ENCODE measurements around the gene ABCG8. TPM values are rescaled to one million over a fixed set of nuclear protein-coding genes. Genes with fewer than 3 reads are reported as not detected.

The ABCG8 gene
- total and polyA plus RNA-seq, 8 donors: 1.1 to 8.9 (median 6.7) TPM; not detected in 5

GRCh38 chr2:43897492-43897891 is 58.7 kb downstream of the ABCG8 start:
- H3K4me3 ChIP-seq: no peak overlapping the region
- no peak overlapping the region for H3K27ac ChIP-seq
- WGBS, 5 donors: 78 to 94% (median 90%) methylated on average over 6 of the region's 6 CpGs
- no peaks in the 10 kb centered on the region for H3K9me3 ChIP-seq
- TF ChIP-seq CTCF (IDR thresholded peaks at IDR 0.05) (no peak), EP300 (IDR thresholded peaks at IDR 0.05) (no peak), POLR2A (IDR thresholded peaks at IDR 0.05) (no peak), POLR2AphosphoS5 (IDR thresholded peaks at IDR 0.05) (no peak)
- H3K4me1 ChIP-seq: peaks cover 0 to 3% (median 0%) of the 10 kb centered on the region in 4 donors
- intact Hi-C loops (cut with DNase I; ENCODE audit: low total_unique reads): no loop called here
- no peaks in the 10 kb centered on the region for H3K27me3 ChIP-seq
- peaks cover 5 to 87% (median 79%) of the 10 kb centered on the region in 4 donors for H3K36me3 ChIP-seq
- DNase-seq: no peak

DNA sequence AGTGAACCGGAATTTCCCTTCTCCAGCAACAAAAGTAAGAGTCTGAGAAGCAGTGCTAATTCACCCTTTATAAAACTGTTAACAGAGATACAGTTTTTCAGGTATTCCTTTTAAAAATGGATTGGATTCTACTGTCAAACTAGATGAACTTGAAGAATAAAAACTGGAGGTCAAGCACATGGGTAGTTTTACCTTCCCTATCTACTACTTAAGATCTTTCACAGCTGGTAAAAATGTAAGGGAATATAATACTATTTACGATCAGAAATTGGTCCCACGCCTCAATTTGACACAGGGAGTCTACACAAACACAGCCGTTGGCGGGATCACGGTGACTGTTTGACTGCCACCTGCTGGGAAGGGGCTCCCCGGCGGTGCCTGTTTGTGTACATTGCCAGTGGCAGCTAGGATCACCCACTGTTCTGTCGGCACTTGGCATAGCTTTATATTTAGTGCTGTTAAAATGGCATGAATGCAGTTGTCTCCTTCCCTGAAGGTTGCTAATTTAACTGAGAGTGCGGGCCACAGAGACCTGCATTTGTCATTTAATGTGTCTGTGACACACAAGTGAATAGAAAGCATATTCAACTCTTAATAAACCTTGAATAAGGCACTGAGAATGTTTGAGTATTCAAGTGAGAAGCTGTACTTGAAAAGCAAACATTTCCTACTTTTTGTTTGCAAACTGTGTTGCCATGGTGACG is 59.5 kb downstream of the ABCG8 start:
- Histone ChIP-seq H3K27me3 (no peaks in the 10 kb centered on the region), H3K4me1 (peaks cover 0 to 3% (median 0%) of the 10 kb centered on the region in 4 donors), H3K4me3 (no peak overlapping the region), H3K27ac (no peak overlapping the region), H3K36me3 (peaks cover 5 to 85% (median 74%) of the 10 kb centered on the region in 4 donors), H3K9me3 (no peaks in the 10 kb centered on the region)
- TF ChIP-seq POLR2A (IDR thresholded peaks at IDR 0.05) (no peak), CTCF (IDR thresholded peaks at IDR 0.05) (peak in 3 of 7 experiments; percentile 15 to 48 (median 28)), EP300 (IDR thresholded peaks at IDR 0.05) (no peak), POLR2AphosphoS5 (IDR thresholded peaks at IDR 0.05) (no peak)
- intact Hi-C loops (cut with DNase I; ENCODE audit: low total_unique reads): no loop called here
- DNase-seq: peak; percentile 75 to 77
- WGBS, 5 donors: 29 to 51% (median 38%) methylated on average over 11 of the region's 11 CpGs

DNA sequence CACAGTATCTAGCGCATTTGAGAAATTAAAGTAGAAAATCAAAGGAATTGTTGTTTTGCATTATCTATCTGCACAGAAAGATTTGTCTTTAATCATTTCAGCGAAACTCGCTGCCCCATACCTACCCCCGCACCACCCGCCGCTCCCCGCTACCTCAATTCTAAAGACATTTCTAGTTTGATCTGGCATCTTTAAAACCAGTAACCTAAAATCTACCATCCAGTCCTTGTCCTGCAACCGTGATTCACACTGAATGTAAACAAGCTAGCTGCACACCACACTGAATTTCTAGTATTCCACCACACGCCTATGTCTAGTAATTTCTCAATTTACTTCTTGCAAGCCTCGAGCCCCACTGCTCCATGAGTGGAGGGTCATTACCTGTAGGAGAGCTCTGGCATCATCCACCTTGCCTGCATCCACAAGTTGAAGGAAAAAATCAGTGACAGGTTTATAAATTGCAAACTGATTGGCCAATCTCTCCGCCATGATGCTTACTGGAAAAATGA is 60.1 kb downstream of the ABCG8 start:
- H3K4me3 ChIP-seq: no peak overlapping the region
- TF ChIP-seq POLR2A (IDR thresholded peaks at IDR 0.05): no peak
- no peak for TF ChIP-seq POLR2AphosphoS5 (IDR thresholded peaks at IDR 0.05)
- no peak for TF ChIP-seq CTCF (IDR thresholded peaks at IDR 0.05)
- no peak for TF ChIP-seq EP300 (IDR thresholded peaks at IDR 0.05)
- no peaks in the 10 kb centered on the region for H3K9me3 ChIP-seq
- peaks cover 0 to 3% (median 0%) of the 10 kb centered on the region in 4 donors for H3K4me1 ChIP-seq
- no peak for DNase-seq
- WGBS, 5 donors: 48 to 70% (median 62%) methylated on average over 11 of the region's 11 CpGs
- H3K27ac ChIP-seq: no peak overlapping the region
- no peaks in the 10 kb centered on the region for H3K27me3 ChIP-seq
- H3K36me3 ChIP-seq: peaks cover 5 to 85% (median 72%) of the 10 kb centered on the region in 4 donors
- intact Hi-C loops (cut with DNase I; ENCODE audit: low total_unique reads): no loop called here

DNA sequence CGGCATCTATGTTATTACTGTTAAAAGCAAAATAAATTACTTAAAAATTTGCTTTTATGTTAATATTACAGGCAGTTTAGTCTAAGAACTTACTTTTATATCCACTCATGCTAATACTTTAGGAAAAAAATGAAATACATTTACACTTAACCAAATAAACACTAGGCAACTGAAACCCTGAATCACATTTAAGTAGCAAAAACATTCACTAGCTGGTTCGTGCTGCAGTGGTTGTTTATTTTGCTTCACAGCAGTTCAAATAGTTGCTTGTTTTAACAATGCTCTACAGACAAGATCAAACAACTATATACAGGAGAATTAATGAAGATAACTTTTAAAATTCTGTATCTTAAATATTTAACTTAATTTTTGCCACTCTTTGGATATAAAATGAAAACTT is 60.8 kb downstream of the ABCG8 start:
- TF ChIP-seq POLR2AphosphoS5 (IDR thresholded peaks at IDR 0.05): no peak
- no peak for TF ChIP-seq CTCF (IDR thresholded peaks at IDR 0.05)
- no peak for TF ChIP-seq POLR2A (IDR thresholded peaks at IDR 0.05)
- TF ChIP-seq EP300 (IDR thresholded peaks at IDR 0.05): no peak
- 60 to 79% (median 62%) methylated on average over 2 of the region's 2 CpGs for WGBS, 5 donors

More for the DNA sequence above, 60.8 kb downstream of the ABCG8 start:
- Histone ChIP-seq H3K27ac (no peak overlapping the region), H3K4me1 (peaks cover 0 to 3% (median 0%) of the 10 kb centered on the region in 4 donors), H3K9me3 (no peaks in the 10 kb centered on the region), H3K4me3 (no peak overlapping the region), H3K27me3 (no peaks in the 10 kb centered on the region), H3K36me3 (peaks cover 5 to 85% (median 71%) of the 10 kb centered on the region in 4 donors)
- no peak for DNase-seq
- intact Hi-C loops (cut with DNase I; ENCODE audit: low total_unique reads): no loop called here

Data from stomach (tissue), 9 donors.